Esophagus (tissue), 2 donors: Measurements from ENCODE around the gene EMID1. TPM values are rescaled to one million over a fixed set of nuclear protein-coding genes. Genes with fewer than 3 reads are reported as not detected.

Experiments used
- H3K27ac ChIP-seq, 2 donors: one replicate each; pipeline ENCODE4 v1.5.1; 2013; ENCODE audit warnings: low read depth in 2 of 2, mild to moderate bottlenecking in 2 of 2, inconsistent platforms in 1 of 2, low read length in 1 of 2, moderate library complexity in 1 of 2
- H3K27me3 ChIP-seq, 2 donors: one replicate each; pipeline ENCODE4 v1.6.1; 2013; ENCODE audit warnings: low read length in 2 of 2, control low read depth in 1 of 2, mild to moderate bottlenecking in 1 of 2; ENCODE audit not compliant: insufficient read depth in 2 of 2, control insufficient read depth in 1 of 2
- H3K36me3 ChIP-seq, 2 donors: one replicate each; pipeline ENCODE4 v1.6.1; 2013; ENCODE audit warnings: low read length in 1 of 2; ENCODE audit not compliant: control insufficient read depth in 2 of 2, insufficient read depth in 2 of 2
- H3K4me1 ChIP-seq, 2 donors: one replicate each; pipeline ENCODE4 v1.6.1; 2013; ENCODE audit warnings: low read length in 1 of 2; ENCODE audit not compliant: control insufficient read depth in 2 of 2, insufficient read depth in 2 of 2
- H3K4me3 ChIP-seq, 2 donors: one replicate each; pipeline ENCODE4 v1.5.1; 2013; ENCODE audit warnings: low read length in 2 of 2, mild to moderate bottlenecking in 2 of 2, low read depth in 1 of 2, moderate library complexity in 1 of 2
- H3K9me3 ChIP-seq, 2 donors: one replicate each; pipeline ENCODE4 v1.6.1; 2013; ENCODE audit warnings: mild to moderate bottlenecking in 2 of 2, low read depth in 1 of 2, low read length in 1 of 2, moderate library complexity in 1 of 2; ENCODE audit not compliant: control insufficient read depth in 2 of 2, insufficient read depth in 1 of 2
- WGBS, 2 donors: extraction: QIAGEN DNeasy Blood & Tissue Kit; methylation state at CpG; one replicate each; pipeline ENCODE4 v1.1.7; 2013; 5-methylcytosine and 5-hydroxymethylcytosine counted together
- polyA plus RNA-seq, 2 donors: library from polyadenylated mRNA; stranded (reverse); fragments of 200-250 nt; gene quantifications; one replicate each; pipeline ENCODE4 v1.2.3, GENCODE V29; 2013
- donor health status: healthy with polysubstance abuse.
- donor health status: Bipolar disorder and iron deficiency.

Gene EMID1
- polyA plus RNA-seq, 2 donors: 0.22 to 0.54 TPM

- H3K36me3 ChIP-seq: peaks cover 0 to 17% of the 10 kb centered on the region in 2 donors
- H3K9me3 ChIP-seq: no peaks in the 10 kb centered on the region
- WGBS, 2 donors: 20% methylated on average over 13 of the region's 13 CpGs
- peak overlapping the region; percentile 95 to 99 for H3K27ac ChIP-seq
- peaks cover 4 to 16% of the 10 kb centered on the region in 2 donors for H3K4me1 ChIP-seq
- no peaks in the 10 kb centered on the region for H3K27me3 ChIP-seq
- peak overlapping the region; percentile 94 to 97 for H3K4me3 ChIP-seq
These were observed 61.1 kb downstream of the EMID1 start for GRCh38 chr22:29266564-29267461.

- peak overlapping the region; percentile 94 to 97 for H3K4me3 ChIP-seq
- no peaks in the 10 kb centered on the region for H3K9me3 ChIP-seq
- H3K4me1 ChIP-seq: peaks cover 4 to 16% of the 10 kb centered on the region in 2 donors
- H3K27me3 ChIP-seq: no peaks in the 10 kb centered on the region
- WGBS, 2 donors: 0 to 1% methylated on average over 26 to 32 of the region's 32 CpGs
- H3K36me3 ChIP-seq: peaks cover 0 to 17% of the 10 kb centered on the region in 2 donors
- peak overlapping the region; percentile 95 to 99 for H3K27ac ChIP-seq
These were observed 61.8 kb downstream of the EMID1 start for GRCh38 chr22:29267462-29267857.

GRCh38 chr22:29267858-29268510 is 62.3 kb downstream of the EMID1 start, which contains the start of the genes EWSR1 and RHBDD3:
Gene EWSR1, plus strand, starts transcription at chr22:29268268. Its CDS starts 69 bp downstream, at chr22:29268337.
Gene RHBDD3, minus strand, starts transcription at chr22:29267981. Its CDS starts 2,355 bp downstream, at chr22:29265626.
- 0% methylated on average over 54 to 67 of the region's 67 CpGs for WGBS, 2 donors
- no peaks in the 10 kb centered on the region for H3K9me3 ChIP-seq
- peaks cover 0 to 20% of the 10 kb centered on the region in 2 donors for H3K36me3 ChIP-seq
- peak within 1 kb of the TSS; percentile 95 to 99 for H3K27ac ChIP-seq
- H3K4me3 ChIP-seq: peak within 1 kb of the TSS; percentile 94 to 97
- no peaks in the 10 kb centered on the region for H3K27me3 ChIP-seq
- H3K4me1 ChIP-seq: peaks cover 4 to 16% of the 10 kb centered on the region in 2 donors

- H3K4me3 ChIP-seq: peak overlapping the region; percentile 94 to 97
- WGBS, 2 donors: 0 to 1% methylated on average over 28 to 51 of the region's 51 CpGs
- peaks cover 0 to 19% of the 10 kb centered on the region in 2 donors for H3K36me3 ChIP-seq
- no peaks in the 10 kb centered on the region for H3K27me3 ChIP-seq
- peak overlapping the region; percentile 95 to 99 for H3K27ac ChIP-seq
- peaks cover 4 to 16% of the 10 kb centered on the region in 2 donors for H3K4me1 ChIP-seq
- H3K9me3 ChIP-seq: no peaks in the 10 kb centered on the region
These were observed 63.0 kb downstream of the EMID1 start for GRCh38 chr22:29268511-29269229.

GRCh38 chr22:29269230-29269604 is 63.5 kb downstream of the EMID1 start:
- Histone ChIP-seq H3K27ac (peak overlapping the region; percentile 95 to 99), H3K4me1 (peaks cover 4 to 16% of the 10 kb centered on the region in 2 donors), H3K27me3 (no peaks in the 10 kb centered on the region), H3K36me3 (peaks cover 0 to 15% of the 10 kb centered on the region in 2 donors), H3K4me3 (peak overlapping the region; percentile 94 to 97), H3K9me3 (no peaks in the 10 kb centered on the region)
- 1 to 2% methylated on average over 14 of the region's 14 CpGs for WGBS, 2 donors

GRCh38 chr22:29269731-29270474 is 64.2 kb downstream of the EMID1 start:
- 7 to 9% methylated on average over 13 of the region's 13 CpGs for WGBS, 2 donors
- peaks cover 0 to 14% of the 10 kb centered on the region in 2 donors for H3K36me3 ChIP-seq
- H3K4me3 ChIP-seq: peak overlapping the region; percentile 94 to 97
- H3K4me1 ChIP-seq: peaks cover 4 to 16% of the 10 kb centered on the region in 2 donors
- peak overlapping the region; percentile 24 to 95 for H3K27ac ChIP-seq
- no peaks in the 10 kb centered on the region for H3K27me3 ChIP-seq
- H3K9me3 ChIP-seq: no peaks in the 10 kb centered on the region

- H3K4me3 ChIP-seq: peak overlapping the region in 1 of 2 donors; percentile 97
These were observed 65.0 kb downstream of the EMID1 start for GRCh38 chr22:29270475-29271271.

GRCh38 chr22:29272624-29273023 is 66.9 kb downstream of the EMID1 start:
- no peaks in the 10 kb centered on the region for H3K27me3 ChIP-seq
- peaks cover 0 to 11% of the 10 kb centered on the region in 2 donors for H3K4me1 ChIP-seq
- H3K36me3 ChIP-seq: peaks cover 4 to 14% of the 10 kb centered on the region in 2 donors
- 73 to 77% methylated on average over 2 of the region's 2 CpGs for WGBS, 2 donors
- H3K9me3 ChIP-seq: no peaks in the 10 kb centered on the region
- H3K4me3 ChIP-seq: no peak overlapping the region
- H3K27ac ChIP-seq: no peak overlapping the region

More at GRCh38 chr22:29270475-29271271, 65.0 kb downstream of the EMID1 start:
- H3K36me3 ChIP-seq: peaks cover 4 to 8% of the 10 kb centered on the region in 2 donors
- no peak overlapping the region for H3K27ac ChIP-seq
- 12 to 15% methylated on average over 9 of the region's 9 CpGs for WGBS, 2 donors
- no peaks in the 10 kb centered on the region for H3K27me3 ChIP-seq
- H3K4me1 ChIP-seq: peaks cover 4 to 16% of the 10 kb centered on the region in 2 donors
- no peaks in the 10 kb centered on the region for H3K9me3 ChIP-seq
